ENCODE measurements around the gene EIF4E.
"Not testable (repeated sequence)": the region's sequence is repeated elsewhere in the genome, so short reads cannot be mapped to it uniquely, and the experiment has no call there.

EIF4E gene

DNA sequence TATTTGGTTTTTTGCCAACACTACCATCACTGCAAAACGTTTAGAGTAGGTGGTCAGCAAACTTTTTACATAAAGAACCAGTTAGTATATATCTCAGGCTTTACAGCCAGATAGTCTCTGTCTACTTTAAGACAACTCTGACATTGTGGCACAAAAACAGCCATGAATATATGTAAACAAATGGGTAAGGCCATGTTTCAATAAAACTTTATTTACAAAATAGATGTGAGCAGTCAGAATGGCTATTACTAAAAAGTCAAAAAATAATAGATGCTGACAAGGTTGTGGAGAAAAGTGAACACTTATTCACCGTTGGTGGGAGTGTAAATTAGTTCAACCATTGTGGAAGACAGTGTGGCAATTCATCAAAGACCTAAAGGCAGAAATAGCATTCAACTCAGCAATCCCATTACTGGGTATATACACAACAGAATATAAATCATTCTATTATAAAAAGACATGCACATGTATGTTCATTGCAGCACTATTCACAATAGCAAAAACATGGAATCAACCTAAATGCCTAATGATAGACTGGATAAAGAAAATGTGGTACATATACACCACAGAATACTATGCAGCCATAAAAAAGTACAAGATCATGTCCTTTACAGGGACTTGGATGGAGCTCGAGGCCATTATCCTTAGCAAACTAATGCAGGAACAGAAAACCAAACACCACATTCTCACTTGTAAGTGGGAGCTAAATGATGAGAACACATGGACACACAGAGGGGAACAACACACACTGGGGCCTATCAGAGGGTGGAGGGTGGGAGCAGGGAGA is 56.6 kb downstream of the EIF4E start:
- DNase-seq: not testable (repeated sequence)

- no peak for DNase-seq
Observed at GRCh38 chr4:98867648-98868047, 61.3 kb downstream of the EIF4E start.

DNA sequence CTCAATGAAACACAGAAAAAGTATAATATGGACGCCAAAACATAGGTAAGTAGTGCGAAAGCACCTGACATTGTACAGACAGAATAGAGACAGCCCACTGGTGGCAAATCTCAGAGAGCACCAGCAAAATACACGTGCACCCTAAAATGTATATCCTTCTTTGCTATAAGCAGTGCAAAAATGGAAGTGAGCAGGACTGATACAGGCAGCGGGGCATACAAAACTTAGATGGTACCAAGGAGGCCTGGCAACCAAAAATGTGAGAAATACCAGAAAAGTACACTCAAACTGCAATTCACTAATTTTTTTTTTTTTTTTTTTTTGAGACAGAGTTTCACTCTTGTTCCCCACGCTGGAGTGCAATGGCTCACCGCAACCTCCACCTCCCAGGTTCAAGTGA is 63.9 kb downstream of the EIF4E start:
- DNase-seq: no peak

DNA sequence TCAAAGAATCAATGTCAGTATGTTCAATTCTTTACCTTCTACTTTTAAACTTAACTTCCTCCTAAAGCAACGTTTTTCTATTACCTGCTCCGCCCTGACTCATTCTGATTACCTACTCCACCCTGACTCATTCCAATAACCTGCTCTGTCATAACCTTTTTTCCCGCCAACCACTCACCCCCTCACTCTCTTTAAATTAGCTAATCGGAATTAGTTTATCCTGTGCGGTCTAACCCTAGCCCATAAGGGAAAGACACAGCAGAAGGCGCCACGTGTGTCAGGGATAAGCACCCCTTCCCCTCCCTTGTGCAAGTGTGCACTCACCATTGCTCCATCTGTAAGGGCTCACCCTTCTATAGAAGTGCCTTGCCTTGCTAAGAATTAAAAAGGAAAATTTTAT is 64.4 kb downstream of the EIF4E start:
- DNase-seq: no peak

GRCh38 chr4:98862371-98862770 is 66.6 kb downstream of the EIF4E start:
- no peak for DNase-seq

DNA sequence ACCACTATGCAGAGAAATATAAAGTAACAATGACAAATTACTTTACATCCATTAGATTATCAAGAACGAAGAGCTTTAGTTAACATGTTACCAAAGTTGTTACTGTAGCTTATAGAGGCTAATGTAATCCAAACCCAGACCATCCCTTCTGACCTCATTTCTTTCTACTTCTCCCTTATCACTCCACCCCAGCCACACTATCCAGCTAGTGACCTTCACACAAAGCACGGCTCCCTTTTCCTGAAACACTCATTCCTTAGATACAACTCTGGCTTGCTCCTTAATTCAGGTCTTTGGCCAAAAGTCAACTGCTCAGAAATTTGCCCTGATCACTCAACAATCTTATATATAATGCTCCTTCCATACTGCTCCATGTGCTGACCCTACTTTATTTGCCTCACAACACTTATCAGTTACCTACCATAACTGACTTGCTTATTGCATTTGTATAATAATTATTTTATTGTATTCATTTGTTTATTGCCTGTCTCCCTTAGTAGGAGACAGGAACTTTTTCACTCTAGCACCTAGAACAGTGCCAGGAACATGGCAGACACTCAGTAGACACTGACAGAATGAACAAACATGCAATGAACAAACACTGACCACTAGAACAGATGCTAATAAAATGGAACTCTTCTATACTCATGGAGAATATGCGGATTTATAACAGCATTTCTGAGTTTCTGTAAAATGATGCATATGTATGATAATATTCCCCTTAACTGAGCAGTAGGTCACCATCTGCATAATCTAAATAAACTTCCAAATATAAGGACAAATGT is 67.6 kb downstream of the EIF4E start:
- DNase-seq: no peak

DNA sequence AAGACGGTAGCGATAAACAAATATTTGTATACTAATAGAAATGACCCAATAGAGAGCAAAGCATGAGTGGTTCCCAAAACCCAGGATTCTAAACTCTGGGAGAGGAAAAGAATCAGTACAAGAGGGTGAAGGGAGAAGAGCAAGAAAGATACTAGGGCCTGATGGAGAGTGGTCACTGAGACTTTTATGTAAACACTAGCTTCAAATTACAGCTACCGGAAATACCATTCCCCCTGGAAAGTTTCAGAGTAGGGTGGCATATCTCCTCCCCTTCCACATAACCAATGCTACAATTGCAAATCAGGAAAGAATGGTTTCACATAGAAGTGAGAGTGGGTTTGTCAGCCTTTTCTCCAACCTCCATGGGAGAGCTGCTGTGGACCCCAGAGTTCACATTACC is 77.1 kb downstream of the EIF4E start:
- DNase-seq: no peak

DNA sequence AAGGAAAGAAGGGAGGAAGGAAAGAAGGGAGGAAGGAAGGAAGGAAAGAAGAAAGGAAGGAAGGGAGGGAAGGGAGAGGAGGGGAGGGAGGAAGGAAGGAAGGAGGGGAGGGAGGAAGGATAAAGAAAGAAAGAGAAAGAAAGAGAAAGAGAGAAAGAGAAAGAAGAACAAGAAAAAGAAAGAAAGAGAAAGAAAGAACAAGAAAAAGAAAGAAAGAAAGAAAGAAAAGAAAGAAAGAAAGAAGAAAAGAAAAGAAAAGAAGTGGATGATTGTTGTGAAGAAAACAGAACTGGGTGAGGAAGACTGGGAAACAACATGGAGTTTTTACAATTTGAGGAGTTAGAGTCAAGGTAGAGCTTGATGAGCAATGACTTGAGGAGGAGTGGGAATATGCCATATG is 78.0 kb downstream of the EIF4E start:
- DNase-seq: no peak

DNA sequence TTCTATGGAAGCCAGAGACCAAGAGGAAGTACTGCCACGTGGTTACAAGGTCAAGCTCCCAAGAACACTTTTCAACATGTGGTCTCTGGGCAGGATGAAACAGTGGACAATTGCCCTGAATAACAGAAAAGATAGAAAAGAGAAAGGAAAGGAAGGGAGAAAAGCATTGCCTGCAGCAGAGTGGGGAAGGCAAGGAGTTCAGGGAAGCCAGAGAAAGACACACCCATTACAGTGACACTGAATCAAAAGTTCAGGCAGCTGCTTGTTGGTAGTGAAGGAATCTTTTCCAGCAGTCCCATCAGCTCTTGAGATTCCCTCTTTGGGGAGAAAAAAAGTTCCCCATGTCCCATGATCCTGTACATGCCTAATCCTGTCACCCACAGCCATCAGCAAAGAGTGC is 80.5 kb downstream of the EIF4E start:
- no peak for DNase-seq

DNA sequence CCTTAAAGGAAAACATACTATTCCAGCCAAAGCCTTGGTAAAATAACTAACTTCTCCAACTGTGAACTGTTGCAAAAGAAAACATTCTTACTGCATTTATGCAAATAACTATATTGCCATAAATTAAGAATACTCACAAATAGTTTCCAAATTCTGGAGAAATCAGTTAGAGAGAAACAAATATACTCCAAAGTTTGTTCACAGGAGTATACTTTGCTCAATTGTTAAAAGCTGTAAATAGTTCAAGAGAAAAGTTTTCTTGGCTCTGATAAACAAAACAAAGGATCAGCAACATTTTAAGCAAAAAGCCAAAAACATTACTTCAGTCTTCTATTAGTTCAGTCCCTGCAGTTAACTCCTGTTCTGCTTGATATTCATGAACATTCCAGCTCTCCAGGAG is 83.0 kb downstream of the EIF4E start:
- DNase-seq: no peak

- DNase-seq: not testable (repeated sequence)
Observed at GRCh38 chr4:98842917-98843316, 86.0 kb downstream of the EIF4E start.

- DNase-seq: no peak
Observed at GRCh38 chr4:98838977-98839618, 89.8 kb downstream of the EIF4E start.

GRCh38 chr4:98838531-98838930 is 90.4 kb downstream of the EIF4E start:
- no peak for DNase-seq

GRCh38 chr4:98833384-98833783 is 95.5 kb downstream of the EIF4E start:
- DNase-seq: no peak

GRCh38 chr4:98831036-98831435 is 97.9 kb downstream of the EIF4E start:
- DNase-seq: not testable (repeated sequence)
